ENCODE measurements around the gene GCC2. TPM values are rescaled to one million over a fixed set of nuclear protein-coding genes. Genes with fewer than 3 reads are reported as not detected.
"Not testable (repeated sequence)": the region's sequence is repeated elsewhere in the genome, so short reads cannot be mapped to it uniquely, and the experiment has no call there.

The GCC2 gene
- 10 to 100 TPM in 1 of 3 donors, 1 to 10 TPM in 2; 7.0 to 14.1 (median 7.8) TPM for polyA plus RNA-seq

DNA sequence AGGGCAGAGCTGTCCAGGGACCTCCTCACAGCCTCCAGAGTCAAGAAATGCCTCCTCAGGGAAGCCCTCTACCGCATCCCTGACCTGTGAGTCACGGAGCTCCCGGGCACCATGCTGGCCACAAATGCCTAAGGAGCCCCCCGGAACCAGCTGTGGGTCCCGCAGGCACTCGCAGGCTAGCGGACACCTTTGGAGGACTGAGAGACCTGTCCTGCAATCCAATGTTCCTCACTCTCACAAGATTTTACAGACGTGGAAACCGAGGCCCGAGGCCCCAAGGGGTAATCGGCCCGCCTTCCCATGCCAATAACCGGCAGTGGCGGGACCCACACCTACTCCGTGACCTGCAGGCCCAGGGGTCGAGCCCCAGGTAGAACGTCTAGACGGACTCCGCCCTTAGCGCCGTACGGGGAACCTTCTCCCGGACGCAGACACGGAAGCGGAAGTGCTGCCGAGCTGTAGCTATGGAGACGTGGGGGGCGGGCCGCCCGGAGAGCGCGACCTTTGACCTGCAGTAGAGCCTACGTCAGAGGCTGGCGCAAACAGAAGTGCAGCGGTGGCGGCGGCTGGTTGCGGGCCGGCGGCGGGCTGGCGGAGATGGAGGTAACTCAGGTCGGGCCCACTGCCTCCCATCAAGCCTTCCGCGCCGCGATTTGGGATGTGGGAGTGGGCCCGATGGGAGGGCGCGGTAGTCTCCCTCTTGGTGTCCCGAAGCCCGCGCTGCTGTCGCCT is at the start of gene GCC2:
TSS of gene GCC2 (plus strand) at position 529 of the 732 bp plus-strand sequence. CDS start at position 598, 69 bp downstream.
- H3K27ac ChIP-seq (ENCODE audit: low read depth, low read length) = no peak within 1 kb of the TSS
- 0 to 2% (median 1%) methylated on average over 53 to 55 of the region's 55 CpGs for WGBS, 3 donors

GRCh38 chr2:108399479-108399878 is 49.5 kb upstream of the GCC2 start:
- WGBS, 3 donors = 97 to 99% (median 98%) methylated on average over 2 of the region's 2 CpGs
- no peak overlapping the region for H3K27ac ChIP-seq (ENCODE audit: low read depth, low read length)

GRCh38 chr2:108401800-108402199 is 47.2 kb upstream of the GCC2 start:
- WGBS, 3 donors = 87 to 90% (median 87%) methylated on average over 3 of the region's 3 CpGs
- H3K27ac ChIP-seq (ENCODE audit: low read depth, low read length) = no peak overlapping the region

DNA sequence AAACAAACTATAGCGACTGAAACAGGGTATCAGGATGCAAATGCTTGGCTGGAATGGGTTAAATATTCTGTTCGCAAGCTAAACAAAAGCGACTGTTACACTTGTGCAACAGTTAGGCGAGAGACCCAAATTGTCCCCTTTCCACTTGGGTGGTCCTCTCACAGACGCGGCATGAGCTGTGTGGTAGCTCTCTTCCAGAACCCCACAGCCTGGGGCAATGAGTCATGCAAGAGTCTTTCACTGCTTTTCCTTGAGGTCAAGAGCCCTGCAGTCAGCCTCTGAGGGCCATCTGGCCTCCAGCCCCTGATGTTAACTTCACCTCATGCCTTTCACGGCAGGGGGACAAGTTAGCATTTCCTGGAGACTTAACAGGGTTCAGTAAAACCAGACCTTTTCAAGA is 45.5 kb upstream of the GCC2 start:
- no peak overlapping the region for H3K27ac ChIP-seq (ENCODE audit: low read depth, low read length)
- WGBS, 3 donors = 61 to 66% (median 66%) methylated on average over 7 of the region's 7 CpGs

DNA sequence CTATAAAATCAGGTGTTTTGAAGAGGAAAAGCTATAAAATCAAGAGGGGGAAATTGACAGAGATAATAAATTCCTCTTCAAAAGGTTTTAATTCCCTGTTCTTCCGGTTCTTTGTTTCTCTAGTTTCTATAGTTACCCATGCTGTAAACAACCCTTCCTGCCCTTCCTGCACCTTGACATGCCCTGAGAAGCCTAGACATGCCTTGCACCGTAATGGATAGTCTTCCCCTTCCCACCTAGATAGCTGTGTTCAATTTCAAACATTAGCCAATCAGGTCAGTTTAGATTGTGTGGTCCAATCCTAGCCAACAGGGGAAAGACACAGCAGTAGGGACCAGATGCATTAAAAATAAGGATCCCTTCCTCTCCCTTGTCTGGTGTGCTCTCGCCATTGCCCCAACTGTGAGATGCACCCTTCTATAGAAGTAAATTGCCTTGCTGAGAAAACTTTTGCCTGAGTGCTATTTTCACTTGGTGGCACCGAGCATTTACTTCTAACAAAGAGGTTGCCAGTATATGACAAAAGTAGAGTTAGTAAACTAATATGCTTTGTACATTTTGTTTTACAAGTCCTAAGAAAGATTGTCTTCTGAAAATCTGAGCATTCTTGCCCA is 44.1 kb upstream of the GCC2 start:
- WGBS, 3 donors = 75 to 80% (median 77%) methylated on average over 4 of the region's 4 CpGs

DNA sequence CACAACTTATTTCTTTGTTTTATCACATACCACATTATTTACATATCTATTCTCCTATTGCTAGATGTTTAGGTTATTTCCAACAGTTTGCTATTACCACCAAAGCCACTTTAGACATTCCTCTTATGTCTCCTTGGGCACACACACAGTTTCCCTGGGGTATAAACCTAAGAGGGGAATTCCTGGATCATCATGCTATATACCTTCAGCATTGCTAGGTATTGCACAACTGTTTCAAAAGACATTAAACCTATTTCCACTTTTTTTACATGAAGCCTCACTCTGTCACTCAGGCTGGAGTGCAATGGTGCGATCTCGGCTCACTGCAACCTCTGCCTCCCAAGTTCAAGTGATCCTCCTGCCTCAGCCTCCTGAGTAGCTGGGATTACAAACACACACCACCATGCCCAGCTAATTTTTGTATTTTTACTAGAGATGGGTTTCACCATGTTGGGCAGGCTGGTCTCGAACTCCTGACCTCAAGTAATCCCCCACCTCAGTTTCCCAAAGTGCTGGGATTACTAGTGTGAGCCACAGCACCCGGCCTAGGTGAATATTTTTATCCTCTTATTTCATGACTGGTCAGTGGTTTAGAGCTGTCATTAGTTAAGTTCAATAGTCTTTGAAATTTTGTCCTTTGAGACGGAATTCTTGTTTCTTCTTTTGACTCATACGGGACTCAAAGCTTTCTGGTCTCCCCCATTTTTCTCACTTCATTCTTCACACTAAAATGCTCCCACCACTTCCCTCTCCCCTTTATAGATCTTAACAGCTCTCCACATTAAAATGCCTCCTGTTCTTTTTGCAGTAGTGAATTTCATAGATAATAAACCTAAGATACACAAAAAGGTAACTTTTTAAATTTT is 40.9 kb upstream of the GCC2 start:
- WGBS, 3 donors = 87 to 93% (median 93%) methylated on average over 6 of the region's 6 CpGs
- H3K27ac ChIP-seq (ENCODE audit: low read depth, low read length) = no peak overlapping the region

More for the DNA sequence above, 44.1 kb upstream of the GCC2 start:
- no peak overlapping the region for H3K27ac ChIP-seq (ENCODE audit: low read depth, low read length)

- WGBS, 3 donors = 69 to 80% (median 76%) methylated on average over 1 of the region's 1 CpG
- H3K27ac ChIP-seq (ENCODE audit: low read depth, low read length) = no peak overlapping the region
Measured at GRCh38 chr2:108409768-108410167, 39.2 kb upstream of the GCC2 start.

GRCh38 chr2:108412995-108413710 is 35.9 kb upstream of the GCC2 start:
- 50 to 68% (median 64%) methylated on average over 1 of the region's 1 CpG for WGBS, 3 donors
- no peak overlapping the region for H3K27ac ChIP-seq (ENCODE audit: low read depth, low read length)

- 79 to 100% (median 88%) methylated on average over 1 of the region's 1 CpG for WGBS, 3 donors
- no peak overlapping the region for H3K27ac ChIP-seq (ENCODE audit: low read depth, low read length)
Measured at GRCh38 chr2:108413711-108414095, 35.3 kb upstream of the GCC2 start.

DNA sequence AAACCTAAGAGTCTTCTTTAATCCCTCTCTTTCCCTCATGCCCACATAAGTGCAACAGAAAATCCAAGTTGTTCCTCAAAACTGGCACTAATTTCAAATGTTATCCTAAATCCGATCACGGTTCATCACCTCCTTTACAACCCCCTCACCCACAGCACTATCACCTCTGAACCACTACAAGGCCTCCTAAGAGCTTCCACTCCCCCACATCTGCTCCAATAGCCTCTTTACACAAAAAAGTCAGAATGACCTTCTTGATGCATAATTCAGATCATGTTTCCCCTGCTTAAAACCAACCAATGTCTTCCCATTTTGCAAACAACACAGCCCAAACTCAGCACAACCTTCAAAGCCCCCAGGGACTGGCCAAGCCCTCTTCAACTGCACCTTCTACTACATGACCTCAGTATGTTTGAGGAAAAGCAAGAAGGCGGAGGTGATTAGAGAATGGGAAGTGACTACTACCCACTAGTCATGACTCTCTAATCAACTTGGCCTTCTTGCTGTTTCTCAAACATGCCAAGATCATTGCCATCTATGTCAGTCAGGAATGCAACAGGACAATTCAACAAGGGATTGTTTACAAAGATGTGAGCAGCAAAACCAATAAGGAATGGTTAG is 34.6 kb upstream of the GCC2 start:
- H3K27ac ChIP-seq (ENCODE audit: low read depth, low read length) = no peak overlapping the region
- 89 to 95% (median 93%) methylated on average over 3 of the region's 3 CpGs for WGBS, 3 donors

- 95 to 97% (median 95%) methylated on average over 2 of the region's 2 CpGs for WGBS, 3 donors
- H3K27ac ChIP-seq (ENCODE audit: low read depth, low read length) = no peak overlapping the region
Measured at GRCh38 chr2:108414945-108415344, 34.1 kb upstream of the GCC2 start.

DNA sequence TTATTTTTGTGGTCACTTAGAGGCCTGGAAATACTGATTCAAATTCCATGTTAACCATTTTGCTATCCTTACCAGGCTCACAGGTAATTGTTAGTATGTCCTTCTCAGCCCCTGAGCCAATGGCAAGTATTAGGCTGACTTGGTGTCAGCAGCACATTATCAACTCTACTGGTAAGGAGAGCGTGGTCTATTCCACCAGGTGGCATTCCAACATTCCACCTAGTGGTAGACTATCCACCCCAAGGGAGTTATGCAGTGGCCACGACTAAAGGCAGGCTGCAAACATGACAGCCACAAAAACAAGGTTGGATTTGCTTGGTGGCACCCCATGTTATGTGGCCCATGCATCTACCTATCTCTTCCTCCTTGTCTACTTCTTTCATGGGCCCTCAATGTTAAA is 31.8 kb upstream of the GCC2 start:
- no peak overlapping the region for H3K27ac ChIP-seq (ENCODE audit: low read depth, low read length)
- WGBS, 3 donors = 49 to 78% (median 67%) methylated on average over 2 of the region's 2 CpGs

DNA sequence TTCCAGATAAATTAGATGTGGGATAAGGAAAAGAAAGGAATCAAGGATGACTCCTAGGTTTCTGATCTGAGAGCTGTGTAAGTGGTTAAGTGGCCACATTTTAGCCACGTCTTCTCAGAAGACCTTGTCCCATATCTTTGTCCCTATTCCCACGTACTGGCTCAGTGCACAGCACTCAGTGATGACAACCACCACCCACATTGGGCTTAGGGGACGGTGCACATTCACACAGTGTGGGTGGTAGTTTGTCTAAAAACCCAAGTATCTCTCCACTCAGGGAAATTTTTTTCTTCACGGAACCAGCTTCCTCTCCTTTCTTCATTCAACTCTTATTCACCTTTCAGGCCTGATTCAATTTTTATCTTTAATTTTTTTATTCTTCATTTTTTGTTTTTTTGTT is 30.6 kb upstream of the GCC2 start:
- WGBS, 3 donors = 74 to 89% (median 84%) methylated on average over 4 of the region's 4 CpGs

GRCh38 chr2:108423067-108423466 is 25.9 kb upstream of the GCC2 start:
- WGBS, 3 donors = 90 to 96% (median 93%) methylated on average over 1 of the region's 1 CpG
- no peak overlapping the region for H3K27ac ChIP-seq (ENCODE audit: low read depth, low read length)

More for the DNA sequence above, 30.6 kb upstream of the GCC2 start:
- H3K27ac ChIP-seq (ENCODE audit: low read depth, low read length) = no peak overlapping the region

- H3K27ac ChIP-seq (ENCODE audit: low read depth, low read length) = no peak overlapping the region
- WGBS, 3 donors = 82 to 92% (median 85%) methylated on average over 8 of the region's 8 CpGs
Measured at GRCh38 chr2:108423502-108424251, 25.3 kb upstream of the GCC2 start.

- H3K27ac ChIP-seq (ENCODE audit: low read depth, low read length) = no peak overlapping the region
- 68 to 79% (median 74%) methylated on average over 2 of the region's 2 CpGs for WGBS, 3 donors
Measured at GRCh38 chr2:108428286-108429009, 20.6 kb upstream of the GCC2 start.

DNA sequence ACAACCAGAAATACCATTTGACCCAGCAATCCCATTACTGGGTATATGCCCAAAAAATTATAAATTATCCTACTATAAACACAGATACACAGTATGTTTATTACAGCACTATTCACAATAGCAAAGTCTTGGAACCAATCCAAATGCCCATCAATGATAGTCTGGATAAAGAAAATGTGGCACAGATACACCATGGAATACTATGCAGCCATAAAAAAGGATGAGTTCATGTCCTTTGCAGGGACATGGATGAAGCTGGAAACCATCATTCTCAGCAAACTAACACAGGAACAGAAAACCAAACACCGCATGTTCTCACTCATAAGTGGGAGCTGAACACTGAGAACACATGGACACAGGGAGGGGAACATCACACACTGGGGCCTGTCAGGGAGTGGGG is 13.4 kb upstream of the GCC2 start:
- not testable (repeated sequence) for H3K27ac ChIP-seq (ENCODE audit: low read depth, low read length)
- 75 to 100% (median 80%) methylated on average over 1 of the region's 1 CpG for WGBS, 3 donors

Measured in adipose tissue (tissue), 3 donors.